ENCODE data around the gene CEP89.
"Not testable (repeated sequence)": the region's sequence is repeated elsewhere in the genome, so short reads cannot be mapped to it uniquely, and the experiment has no call there.

The CEP89 gene

DNA sequence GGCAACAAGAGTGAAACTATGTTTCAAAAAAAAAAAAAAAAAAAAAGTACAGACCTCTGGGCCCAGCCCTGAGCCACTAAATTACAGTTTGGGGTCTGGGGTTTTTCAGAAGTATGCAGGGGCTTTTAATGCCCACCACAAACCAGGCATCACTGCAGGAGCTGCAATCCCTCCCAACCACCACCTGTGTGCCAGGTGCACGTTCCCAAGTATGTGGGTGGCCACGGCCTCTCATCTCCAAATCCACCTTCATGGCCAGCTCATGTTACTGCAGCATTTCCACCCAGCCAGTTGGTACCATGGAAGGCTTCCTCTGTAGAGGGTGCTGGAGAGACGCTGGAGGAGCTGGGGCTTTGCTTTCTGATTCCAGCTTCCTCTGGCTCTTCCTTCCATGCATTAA, 26.5 kb downstream of the CEP89 start:
- no peak for DNase-seq

DNA sequence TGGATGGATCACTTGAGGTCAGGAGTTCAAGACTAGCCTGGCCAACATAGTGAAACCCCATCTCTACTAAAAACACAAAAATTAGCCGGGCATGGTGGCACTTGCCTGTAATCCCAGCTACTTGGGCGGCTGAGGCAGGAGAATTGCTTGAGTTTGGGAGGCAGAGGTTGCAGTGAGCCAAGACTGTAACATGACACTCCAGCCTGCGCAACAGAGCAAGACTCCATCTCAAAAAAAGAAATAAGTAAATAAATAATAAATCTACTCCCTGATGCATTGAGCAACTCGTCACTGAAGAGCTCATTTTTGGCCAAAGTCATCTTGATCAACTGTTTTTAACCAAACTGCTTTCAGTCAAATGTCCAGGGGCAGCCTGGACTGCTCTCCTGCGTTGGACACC, 30.5 kb downstream of the CEP89 start:
- not testable (repeated sequence) for DNase-seq

DNA sequence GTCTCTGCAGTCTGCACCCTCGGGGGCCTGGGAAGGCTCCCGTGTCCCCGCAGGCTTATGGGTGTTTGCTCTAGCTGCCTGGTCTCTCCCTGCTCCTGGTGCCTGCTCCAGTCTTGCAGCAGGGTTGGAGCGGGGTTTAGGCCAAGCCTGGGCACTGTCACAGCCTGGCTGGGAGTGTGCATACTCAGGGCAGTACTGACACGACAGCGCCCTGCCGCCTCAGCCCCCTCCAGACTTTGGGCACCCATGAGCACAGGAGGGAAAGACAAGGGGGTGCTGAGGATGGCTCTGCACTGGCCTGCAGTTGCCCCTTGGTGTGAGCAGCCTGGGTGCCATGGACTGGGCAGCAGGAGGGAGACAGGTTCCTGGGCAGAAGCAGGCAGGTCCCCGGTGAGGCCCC, 35.7 kb downstream of the CEP89 start:
- DNase-seq: no peak

DNA sequence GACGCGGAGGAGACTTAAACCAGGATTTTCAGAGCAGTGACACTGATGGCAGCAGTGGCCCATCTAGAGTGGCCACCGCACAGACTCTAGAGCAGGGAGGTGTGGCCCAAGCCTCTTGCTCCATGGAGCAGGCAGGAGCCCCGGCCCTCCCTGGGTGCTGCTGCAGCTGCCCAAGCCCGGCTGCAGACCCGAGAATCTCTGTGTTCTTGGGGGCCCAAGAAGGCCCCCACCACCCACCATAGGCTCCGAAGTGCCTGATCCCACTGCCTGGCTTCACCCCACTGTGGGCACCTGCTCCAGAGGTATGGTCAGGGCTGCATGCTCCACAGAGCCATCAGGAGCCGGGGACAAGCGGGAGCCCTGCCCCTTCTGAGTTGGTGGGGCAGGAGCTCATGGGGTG, 36.1 kb downstream of the CEP89 start:
- no peak for DNase-seq

DNA sequence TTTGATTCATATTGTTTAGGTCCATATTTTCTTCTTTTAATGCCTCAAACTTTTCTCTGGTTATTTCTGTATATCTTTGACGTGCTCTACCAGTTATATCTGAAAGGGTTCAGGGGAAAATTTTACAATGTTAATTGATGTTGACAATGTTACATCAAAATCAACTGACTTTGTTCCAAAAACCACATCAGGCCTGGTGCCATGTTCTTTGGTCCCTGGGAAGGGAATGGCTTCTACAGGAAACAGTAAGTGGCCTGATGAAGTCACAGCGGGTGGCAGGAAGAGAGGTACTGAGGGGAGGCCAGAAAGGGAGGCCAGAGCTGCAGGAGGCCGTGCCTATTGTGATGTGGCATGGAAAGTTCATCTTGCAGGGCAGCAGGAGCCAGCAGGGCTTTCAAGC, 38.2 kb downstream of the CEP89 start:
- DNase-seq: no peak

DNA sequence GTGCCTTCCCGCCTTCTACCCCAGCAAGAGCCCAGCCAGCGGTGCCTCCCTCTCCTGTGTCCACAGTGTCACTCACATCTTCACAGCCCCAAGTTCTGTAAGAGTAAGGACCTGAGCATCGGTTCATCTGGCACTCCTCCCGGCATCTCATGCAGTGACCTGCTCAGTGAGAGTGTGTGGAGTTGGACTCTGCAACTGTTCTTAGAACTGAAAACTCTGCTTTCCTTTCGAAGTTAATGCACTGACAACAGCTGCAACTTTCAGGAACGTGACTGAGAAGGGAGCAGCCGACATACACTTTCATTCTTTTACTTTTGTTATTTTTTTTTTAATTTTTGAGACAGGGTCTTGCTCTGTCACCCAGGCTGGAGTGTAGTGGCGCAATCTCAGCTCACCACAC, 41.2 kb downstream of the CEP89 start:
- DNase-seq: no peak

DNA sequence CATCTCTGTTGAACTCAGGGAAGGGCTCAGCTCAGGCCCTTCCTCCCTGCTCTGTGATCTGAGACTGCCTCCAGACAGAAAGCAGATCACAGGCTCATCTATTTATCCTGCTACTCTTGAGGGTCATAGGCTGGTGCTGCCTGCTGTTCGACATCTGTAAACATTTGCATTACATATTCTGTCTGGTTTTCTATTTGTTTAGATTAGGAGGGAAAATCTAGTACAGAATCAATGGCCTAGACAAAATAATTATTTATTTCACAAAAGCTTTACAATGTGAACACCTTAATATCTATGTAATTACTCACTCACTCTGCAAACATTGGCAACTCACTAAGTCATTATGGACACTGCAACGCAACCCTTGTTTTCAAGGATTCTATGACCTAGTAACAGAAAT, 43.0 kb downstream of the CEP89 start:
- no peak for DNase-seq

DNA sequence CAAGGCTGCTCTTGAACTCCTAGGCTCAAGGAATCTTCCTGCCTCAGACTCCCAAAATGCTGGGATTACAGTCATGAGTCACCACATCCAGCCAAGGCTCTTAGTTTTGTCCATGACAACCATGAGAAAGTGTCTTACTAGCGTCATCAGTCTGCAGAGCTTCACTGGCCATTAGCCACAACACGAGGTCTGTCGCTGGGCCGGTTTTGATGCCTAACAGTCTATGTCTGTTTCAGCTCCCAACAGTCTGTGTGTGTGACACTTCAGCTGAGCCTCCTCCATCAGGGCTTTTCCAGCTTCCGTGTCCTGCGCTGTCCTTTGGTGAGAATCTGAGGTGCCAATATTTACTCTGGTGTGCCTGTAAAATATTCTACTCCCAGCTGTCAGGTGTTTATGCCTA, 47.6 kb downstream of the CEP89 start:
- no peak for DNase-seq

DNA sequence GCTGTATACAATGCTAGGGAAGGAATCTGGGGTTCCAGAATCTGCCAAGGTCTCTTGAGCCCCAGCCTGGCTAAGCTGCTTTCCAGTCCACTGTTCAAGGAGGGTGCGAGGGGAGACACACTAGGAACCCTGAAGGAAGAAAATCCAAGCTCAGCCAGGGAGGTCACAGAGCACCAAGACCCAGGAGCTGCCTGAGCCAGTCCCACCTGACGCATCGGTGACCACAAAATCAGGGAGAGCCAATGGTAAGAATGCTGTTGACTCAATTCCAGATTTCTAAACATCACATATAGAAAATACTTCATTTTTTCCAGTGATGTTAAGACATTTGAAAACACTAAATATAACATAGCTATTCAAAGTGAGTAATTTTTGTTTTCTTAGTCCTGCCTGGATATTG, 50.1 kb downstream of the CEP89 start:
- no peak for DNase-seq

DNA sequence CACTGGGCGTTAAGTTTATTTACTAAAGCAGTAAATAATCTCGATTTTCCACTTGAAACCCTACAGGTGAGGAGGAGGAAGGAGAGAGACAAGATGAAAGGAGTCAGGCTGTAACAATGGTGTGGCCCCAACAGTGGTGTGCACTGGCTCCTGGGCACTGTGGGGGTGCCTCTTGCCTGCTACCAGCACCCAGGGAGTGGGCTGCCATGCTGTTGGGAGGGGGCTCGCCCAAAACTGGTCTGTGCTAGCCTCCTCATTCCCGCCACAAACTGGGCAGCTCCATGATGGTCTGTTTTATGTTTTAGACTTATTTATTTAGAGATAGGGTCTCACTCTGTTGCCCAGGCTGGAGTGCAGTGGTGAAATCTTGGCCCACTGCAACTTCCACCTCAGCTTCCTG, 52.4 kb downstream of the CEP89 start:
- DNase-seq: no peak

DNA sequence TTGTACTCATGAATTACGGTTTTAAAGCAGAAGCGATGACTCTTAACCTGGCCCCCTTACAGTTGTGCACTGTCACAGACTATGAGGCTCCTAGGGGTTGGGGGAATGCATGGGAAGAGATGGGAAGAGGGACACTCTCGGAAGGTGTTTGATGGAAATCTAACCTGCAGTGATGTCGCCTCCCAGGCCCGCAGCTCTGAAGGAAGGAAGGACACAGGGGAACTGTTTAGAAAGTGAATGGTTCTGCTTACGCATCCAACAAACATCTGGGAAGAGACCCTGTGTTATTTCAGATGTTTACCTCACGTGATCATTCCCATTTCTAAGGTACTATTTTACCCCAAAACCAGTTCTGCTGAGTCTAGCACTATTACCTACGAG, 54.2 kb downstream of the CEP89 start:
- no peak for DNase-seq

DNA sequence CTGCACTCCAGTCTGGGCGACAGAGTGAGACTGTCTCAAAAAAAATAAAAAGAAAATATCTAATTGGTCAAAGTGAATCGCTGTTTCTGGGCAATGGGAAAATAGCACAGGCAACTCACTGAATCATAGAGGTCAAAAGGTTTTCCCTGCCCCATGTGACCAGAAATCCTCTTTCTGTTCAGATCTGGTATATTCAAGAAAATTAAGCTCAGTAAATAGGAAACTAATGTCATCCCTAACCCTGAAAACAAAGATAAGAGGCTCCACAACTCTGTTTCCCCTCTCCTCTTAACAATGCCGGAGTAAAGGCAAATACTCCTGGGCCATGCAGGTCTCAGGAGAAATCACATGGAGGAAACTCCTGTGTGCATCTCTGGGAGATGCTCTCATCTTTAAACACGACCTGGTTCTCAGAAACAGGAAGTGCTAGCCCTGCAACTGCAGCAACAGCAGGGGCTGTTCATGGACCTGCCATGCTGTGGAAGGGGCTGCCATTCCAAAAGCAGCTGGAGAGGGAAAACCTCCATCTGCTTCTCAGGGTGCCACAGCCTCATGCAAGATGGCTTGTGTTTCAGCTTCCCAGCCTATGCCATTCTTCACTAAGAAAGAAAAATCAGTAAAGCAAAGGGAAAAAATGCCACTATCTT, 54.7 kb downstream of the CEP89 start:
- DNase-seq: peak; percentile 36

DNA sequence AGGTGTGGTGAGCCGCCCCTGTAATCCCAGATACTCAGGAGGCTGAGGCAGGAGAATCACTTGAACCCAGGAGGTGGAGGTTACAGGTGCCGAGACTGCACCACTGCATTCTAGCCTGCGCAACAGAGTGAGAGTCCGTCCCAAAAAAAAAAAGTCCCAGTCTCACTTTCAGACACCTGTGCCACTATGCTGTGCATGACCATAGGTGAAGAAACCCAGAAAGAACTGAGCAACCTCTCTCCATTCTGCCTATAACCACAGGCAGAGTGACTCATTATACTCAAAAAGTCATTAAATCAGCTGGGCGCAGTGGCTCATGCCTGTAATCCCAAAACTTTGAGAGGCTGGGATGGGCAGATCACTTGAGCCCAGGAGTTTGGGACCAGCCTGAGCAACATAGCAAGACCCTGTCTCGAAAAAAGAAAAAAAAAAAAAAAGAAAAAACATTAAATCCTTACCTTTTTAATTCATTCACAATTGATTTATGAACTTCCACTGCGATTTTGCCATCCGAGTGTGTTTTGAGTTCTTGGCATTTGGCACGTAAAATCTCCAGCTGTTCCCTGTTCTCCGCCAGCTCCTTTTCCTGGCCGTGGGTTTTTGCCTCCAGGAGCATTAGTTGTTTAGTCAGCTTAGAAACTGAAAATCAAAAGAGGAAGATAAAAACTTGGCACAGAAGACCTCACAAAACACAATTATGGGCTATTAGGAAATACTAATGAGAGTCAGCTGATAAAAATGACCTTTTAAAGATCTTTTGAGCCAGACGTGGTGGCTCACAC, 56.7 kb downstream of the CEP89 start:
- DNase-seq: peak; percentile 36

DNA sequence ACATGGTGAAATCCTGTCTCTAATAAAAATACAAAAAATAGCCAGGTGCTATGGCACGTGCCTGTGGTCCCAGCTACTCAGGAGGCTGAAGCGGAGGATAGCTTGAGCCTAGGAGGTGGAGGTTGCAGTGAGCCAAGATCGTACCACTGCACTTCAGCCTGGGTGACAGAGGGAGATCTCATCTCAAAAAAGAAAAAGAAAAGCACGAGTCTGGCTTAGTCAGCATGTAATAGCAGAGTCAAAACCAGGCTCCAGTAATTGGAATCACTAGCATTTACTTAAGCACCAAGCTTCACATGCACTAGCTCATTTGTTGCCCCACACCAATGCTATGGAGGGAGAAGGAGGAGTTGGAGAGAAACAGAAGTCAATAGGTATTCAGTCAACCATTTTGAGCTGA, 60.3 kb downstream of the CEP89 start:
- DNase-seq: no peak

DNA sequence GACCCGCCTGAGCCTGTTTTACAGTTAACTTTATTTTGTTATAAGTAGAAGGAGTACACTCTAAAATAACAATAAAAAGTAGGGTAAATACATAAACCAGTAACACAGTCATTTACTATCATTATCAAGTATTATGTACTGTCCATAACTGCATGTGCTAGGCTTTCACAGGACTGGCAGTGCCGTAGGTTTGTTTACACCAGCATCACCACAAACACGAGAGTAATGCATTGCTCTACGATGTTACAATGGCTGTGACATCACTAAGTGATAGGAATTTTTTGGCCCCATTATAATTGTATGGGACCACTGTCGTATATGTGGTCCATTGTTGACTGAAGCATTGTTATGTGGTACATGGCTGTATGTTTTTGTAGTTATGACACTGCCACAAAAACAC, 60.9 kb downstream of the CEP89 start:
- no peak for DNase-seq

DNA sequence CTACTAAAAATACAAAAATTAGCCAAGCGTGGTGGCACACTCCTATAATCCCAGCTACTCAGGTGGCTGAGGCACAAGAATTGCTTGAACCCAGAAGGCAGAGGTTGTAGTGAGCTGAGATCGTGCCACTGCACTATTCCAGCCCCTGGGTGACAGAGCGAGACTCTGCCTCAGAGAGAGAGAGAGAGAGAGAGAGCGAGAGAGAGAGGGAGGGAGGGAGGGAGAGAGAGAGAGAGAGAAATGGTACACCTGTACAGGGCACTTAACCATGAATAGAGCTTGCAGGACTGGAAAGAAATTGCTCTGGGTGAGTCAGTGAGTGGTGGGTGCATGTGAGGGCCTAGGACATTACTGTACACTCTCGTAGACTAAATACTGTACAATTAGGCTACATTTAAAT, 61.7 kb downstream of the CEP89 start:
- DNase-seq: no peak

DNA sequence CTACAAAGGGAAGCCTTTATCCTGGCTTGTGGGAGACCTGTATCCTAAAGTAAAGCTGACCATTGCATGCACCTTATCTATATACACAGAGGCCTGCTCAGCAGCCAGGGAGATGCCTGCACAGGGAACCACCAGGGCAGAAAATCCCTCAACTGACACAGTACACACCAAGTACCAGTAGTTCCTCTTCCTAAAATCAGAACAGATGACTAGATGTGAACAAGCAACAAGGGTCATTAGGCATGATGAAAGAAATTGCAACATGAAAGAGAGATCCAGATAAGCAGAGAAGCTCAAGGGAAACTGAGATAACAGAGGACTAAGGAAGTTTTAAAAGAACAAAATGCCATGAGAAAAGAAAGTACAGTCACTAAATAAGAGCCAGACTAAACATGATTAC, 62.5 kb downstream of the CEP89 start:
- DNase-seq: no peak

DNA sequence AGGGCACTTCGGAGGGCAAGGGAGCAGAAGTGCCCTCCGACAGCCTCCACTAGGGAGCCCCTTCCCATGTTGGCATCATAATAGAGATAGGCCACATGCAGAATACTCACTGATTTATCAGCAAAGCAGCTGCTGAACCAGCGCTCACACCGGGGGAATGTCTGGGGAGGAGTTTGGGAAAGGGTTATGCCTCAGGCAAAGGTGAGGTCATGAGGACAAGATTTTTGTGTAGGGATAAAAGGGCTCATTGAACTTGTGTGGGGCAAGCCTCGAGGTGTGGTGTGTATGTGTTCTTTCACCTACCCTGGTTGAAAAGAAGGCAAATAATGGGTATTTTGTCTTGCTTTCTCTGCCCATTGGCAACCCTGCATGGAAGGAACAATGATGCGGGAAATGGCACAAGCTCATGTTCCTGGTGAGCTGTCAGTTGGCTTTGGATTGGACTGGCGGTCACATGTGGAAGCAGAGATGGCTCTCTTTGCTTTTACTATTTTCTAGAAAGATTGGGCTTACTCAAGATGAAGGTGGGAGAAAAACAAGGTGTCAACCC, 63.0 kb downstream of the CEP89 start:
- DNase-seq: no peak

DNA sequence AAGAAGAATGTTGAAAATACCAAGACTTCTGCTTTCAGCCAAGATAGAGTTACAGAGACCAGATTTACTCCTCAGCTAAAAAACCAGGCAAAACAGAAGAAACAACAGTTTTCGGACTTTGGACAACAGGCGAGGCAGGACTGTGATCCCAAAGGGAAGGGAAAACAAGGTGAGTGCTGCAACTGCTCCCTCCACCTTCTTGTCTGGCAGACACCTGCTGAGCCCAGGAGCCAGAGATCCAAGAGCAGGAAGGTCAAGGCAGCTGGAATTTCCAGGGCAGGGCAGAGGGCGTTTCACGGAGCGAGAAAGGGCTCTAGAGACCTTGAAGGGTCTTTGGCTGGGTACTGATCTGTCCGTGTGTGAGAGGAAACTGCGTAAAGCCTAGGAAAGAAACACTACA, 69.3 kb downstream of the CEP89 start:
- DNase-seq: no peak

DNA sequence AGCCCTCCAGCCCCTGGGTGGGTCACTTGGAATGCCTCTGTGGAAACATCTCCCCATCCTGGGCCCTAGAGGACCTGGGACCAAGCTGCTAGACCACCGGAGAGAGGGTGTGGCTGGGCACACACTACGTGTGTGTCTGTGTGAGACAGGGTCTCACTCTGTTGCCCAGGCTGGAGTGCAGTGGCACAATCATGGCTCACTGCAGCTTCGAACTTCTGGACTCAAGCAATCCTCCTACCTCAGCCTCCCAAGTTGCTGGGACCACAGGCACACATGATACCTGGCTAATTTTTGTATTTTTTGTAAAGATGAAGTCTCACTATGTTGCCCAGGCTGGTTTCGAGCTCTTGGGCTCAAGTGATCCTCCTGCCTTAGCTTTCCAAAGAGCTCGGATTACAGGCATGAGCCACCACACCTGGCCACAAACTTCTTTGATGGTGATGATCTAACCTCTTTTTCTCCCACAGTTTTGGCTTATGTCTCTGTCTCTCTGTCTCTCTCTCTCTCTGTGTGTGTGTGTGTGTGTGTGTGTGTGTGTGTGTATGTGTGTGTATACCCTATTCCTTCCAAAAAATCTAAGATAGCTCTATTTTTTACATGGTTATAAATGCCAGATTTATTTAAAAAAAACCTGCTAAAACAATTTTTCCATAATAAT, 70.1 kb downstream of the CEP89 start:
- DNase-seq: no peak

DNA sequence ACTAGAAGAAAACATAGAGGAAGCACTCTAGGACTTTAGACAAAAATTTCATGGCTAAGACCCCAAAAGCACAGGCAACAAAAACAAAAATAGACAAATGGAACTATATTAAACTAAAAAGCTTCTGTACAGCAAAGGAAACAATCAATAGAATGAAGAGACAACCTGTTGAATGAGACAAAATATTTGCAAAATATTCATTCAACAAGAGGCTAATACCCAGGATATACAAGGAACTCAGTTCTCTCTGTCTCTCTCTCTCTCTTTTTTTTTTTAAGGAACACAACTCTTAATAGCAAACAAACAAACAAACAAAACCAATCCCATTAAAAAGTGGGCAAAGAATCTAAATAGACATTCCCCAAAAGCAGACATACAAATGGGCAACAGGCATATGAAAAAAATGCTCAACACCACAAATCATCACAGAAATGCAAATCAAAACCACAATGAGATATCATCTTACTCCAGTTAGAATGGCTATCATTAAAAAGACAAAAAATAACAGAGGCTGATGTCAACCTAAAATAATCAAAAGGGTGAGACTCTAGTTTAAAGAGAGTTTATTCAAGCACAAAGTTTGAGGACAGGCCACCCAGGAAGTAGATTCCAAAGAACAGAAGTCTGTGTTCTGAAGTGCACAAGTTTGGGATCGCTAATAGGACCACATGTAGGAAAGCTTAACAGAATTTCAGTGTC, 75.1 kb downstream of the CEP89 start:
- DNase-seq: no peak

DNA sequence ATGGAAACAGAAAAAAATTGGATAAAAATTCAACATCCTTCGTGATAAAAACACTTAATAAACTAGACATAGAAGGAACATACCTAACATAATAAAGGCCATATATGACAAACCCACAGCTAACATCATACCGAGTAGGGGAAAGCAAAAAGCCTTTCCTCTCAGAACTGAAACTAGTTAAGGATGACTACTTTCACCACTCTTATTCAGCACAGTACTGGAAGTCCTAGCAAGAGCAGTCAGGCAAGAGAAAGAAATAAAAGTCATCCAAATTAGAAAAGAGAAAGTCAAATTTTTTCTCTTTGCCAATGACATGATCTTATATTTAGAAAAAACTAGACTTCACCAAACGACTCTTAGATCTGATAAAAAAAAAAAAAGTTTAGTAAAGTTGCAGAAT, 76.4 kb downstream of the CEP89 start:
- DNase-seq: no peak

DNA sequence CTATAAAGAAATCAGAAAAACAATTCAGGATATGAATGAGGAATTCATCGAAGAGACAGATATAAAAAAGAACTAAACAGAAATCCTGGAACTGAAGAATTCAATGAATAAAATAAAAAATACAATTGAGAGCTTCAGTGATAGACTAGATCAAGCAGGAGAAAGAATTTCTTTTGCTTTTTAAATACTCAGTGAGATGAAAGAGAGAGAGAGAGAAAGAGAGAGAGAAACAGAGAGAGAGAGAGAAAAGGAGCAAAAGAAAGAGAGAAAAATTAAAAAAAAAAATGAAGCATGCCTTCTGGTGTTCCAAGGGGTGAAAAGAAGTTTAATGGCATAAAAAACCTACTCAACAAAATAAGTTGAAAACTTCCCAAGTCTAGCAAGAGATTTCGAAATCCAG, 80.1 kb downstream of the CEP89 start:
- DNase-seq: no peak

DNA sequence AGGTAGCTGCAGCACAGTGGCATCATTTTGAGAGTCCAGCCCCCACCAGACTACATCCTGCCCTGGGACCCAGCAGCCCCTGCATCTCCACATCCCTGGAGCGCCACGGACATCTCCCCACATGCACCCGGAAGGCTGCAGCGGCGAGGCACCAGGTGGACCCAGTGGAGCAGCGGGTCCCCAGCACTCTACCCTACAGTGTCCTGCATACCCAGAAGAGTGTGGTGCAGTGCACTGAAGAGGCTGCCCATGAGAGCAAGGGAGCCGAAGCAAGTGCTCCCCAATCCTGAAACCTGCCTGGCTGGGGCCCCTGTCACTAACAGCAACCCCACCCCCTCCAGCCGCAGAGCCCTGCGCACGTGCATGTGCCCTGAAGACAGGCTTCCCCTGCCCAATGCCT, 80.9 kb downstream of the CEP89 start:
- DNase-seq: no peak
